H1 (cell line): ENCODE data around the gene CYTH1. TPM values are rescaled to one million over a fixed set of nuclear protein-coding genes. Genes with fewer than 3 reads are reported as not detected.

Source experiments
- CTCF ChIA-PET: fragments of 300-600 bp; sonication (Branson Sonifier 250); formaldehyde crosslinking; loops from one replicate; lab custom pipeline; 2021; ENCODE audit not compliant: partially characterized antibody; lab: Charles Lee
- POLR2A ChIA-PET: fragments of 300-600 bp; sonication (Branson Sonifier 250); formaldehyde crosslinking; loops from one replicate; lab custom pipeline; 2021; ENCODE audit warnings: inconsistent platforms; ENCODE audit not compliant: partially characterized antibody; lab: Charles Lee
- DNase-seq, 2 experiments: peaks; one replicate each; pipeline versions ENCODE4 v3.0.0 to v3.0.0-alpha.2; 2010 to 2022; ENCODE audit warnings: low spot score in 2 of 2, low read depth in 1 of 2, mixed read lengths in 1 of 2
- FAIRE-seq: peaks from 2 replicates; lab custom pipeline; 2011; peaks lifted over from hg19 to GRCh38; lab: Jason Lieb, UNC
- H2AFZ ChIP-seq: 2 replicates; pipeline ENCODE4 v1.8.1; 2012; ENCODE audit warnings: low read length, inconsistent platforms
- H2AK5ac ChIP-seq: 2 replicates; pipeline ENCODE4 v1.6.1; 2013; ENCODE audit warnings: low read depth, low read length
- H2BK120ac ChIP-seq: replicated peaks from 2 replicates; pipeline ENCODE3; 2013; ENCODE audit warnings: low read depth, low read length, inconsistent platforms
- H2BK12ac ChIP-seq: 2 replicates; pipeline ENCODE4 v1.6.1; 2013; ENCODE audit warnings: low read depth, low read length
- H2BK15ac ChIP-seq: 2 replicates; pipeline ENCODE4 v1.6.1; 2013; ENCODE audit warnings: low read length
- H2BK20ac ChIP-seq: 2 replicates; pipeline ENCODE4 v1.6.1; 2013; ENCODE audit warnings: low read length
- H2BK5ac ChIP-seq: 2 replicates; pipeline ENCODE4 v1.6.1; 2013; ENCODE audit warnings: low read depth, low read length
- H3K14ac ChIP-seq: 2 replicates; pipeline ENCODE4 v1.6.1; 2013; ENCODE audit warnings: inconsistent platforms; ENCODE audit not compliant: insufficient read length
- H3K18ac ChIP-seq: 2 replicates; pipeline ENCODE4 v1.6.1; 2013; ENCODE audit warnings: low read length; ENCODE audit errors: extremely low read depth
- H3K23ac ChIP-seq: 2 replicates; pipeline ENCODE4 v1.6.1; 2013; ENCODE audit warnings: inconsistent platforms; ENCODE audit not compliant: insufficient read length
- H3K23me2 ChIP-seq: 2 replicates; pipeline ENCODE4 v1.6.1; 2013; ENCODE audit warnings: low read depth, low read length
- H3K27ac ChIP-seq: 2 replicates; pipeline ENCODE4 v1.6.1; 2011; ENCODE audit warnings: low read depth, low read length, inconsistent platforms
- H3K27me3 ChIP-seq, 4 experiments: replicated peaks in 1 of 4; 1 replicate in 1 of 4; 2 replicates in 3 of 4; pipeline versions ENCODE4 v1.6.1 to v1.8.1; 2011 to 2013; ENCODE audit warnings: low read length in 3 of 4, mild to moderate bottlenecking in 3 of 4, inconsistent platforms in 2 of 4, mixed read lengths in 2 of 4, moderate library complexity in 1 of 4; ENCODE audit not compliant: control insufficient read depth in 3 of 4, insufficient read depth in 3 of 4; ENCODE audit errors: extremely low read depth in 1 of 4
- H3K36me3 ChIP-seq, 4 experiments: 2 replicates each; pipeline versions ENCODE4 v1.6.1 to v1.8.1; 2011 to 2013; ENCODE audit warnings: mild to moderate bottlenecking in 4 of 4, low read length in 3 of 4, moderate library complexity in 2 of 4, control low read depth in 1 of 4, inconsistent platforms in 1 of 4; ENCODE audit not compliant: insufficient read depth in 4 of 4, control insufficient read depth in 2 of 4
- H3K4ac ChIP-seq: replicated peaks from 2 replicates; pipeline ENCODE3; 2013; ENCODE audit warnings: low read length, low read depth, mixed read lengths, inconsistent platforms; ENCODE audit not compliant: insufficient read length
- H3K4me1 ChIP-seq, 4 experiments: replicated peaks in 1 of 4; 1 replicate in 1 of 4; 2 replicates in 3 of 4; pipeline versions ENCODE4 v1.6.1 to v1.8.1; 2011 to 2013; ENCODE audit warnings: low read length in 3 of 4, inconsistent platforms in 2 of 4, mixed read lengths in 1 of 4; ENCODE audit not compliant: insufficient read depth in 4 of 4, control insufficient read depth in 3 of 4
- H3K4me2 ChIP-seq, 2 experiments: 2 replicates each; pipeline versions ENCODE4 v1.6.1 to v1.8.1; 2011 to 2013; ENCODE audit warnings: low read depth in 2 of 2, low read length in 2 of 2, control low read depth in 1 of 2, inconsistent platforms in 1 of 2, mild to moderate bottlenecking in 1 of 2; ENCODE audit not compliant: insufficient read depth in 1 of 2
- H3K4me3 ChIP-seq, 4 experiments: fragments of 200-600, 300-600 bp in 1 of 4; sonication (generic), shearing (Covaris generic), sonication (Bioruptor Twin) in 1 of 4; 2 replicates each; pipeline versions ENCODE4 v1.5.1 to v1.8.1; 2011 to 2016; ENCODE audit warnings: low read length in 4 of 4, low read depth in 3 of 4, control low read depth in 2 of 4, inconsistent platforms in 2 of 4, mild to moderate bottlenecking in 2 of 4, mixed read lengths in 1 of 4, moderate library complexity in 1 of 4; ENCODE audit not compliant: insufficient read depth in 2 of 4; ENCODE audit errors: extremely low read depth in 1 of 4
- H3K56ac ChIP-seq: replicated peaks from 2 replicates; pipeline ENCODE3; 2013; ENCODE audit warnings: low read depth, mild to moderate bottlenecking, mixed read lengths, low read length, inconsistent platforms; ENCODE audit not compliant: insufficient read length
- H3K79me1 ChIP-seq: 2 replicates; pipeline ENCODE4 v1.6.1; 2013; ENCODE audit warnings: low read depth, low read length, control low read depth
- H3K79me2 ChIP-seq, 2 experiments: 2 replicates each; pipeline versions ENCODE4 v1.6.1 to v1.8.1; 2012 to 2013; ENCODE audit warnings: low read length in 2 of 2, mild to moderate bottlenecking in 2 of 2, inconsistent platforms in 1 of 2; ENCODE audit not compliant: insufficient read depth in 2 of 2, control insufficient read depth in 1 of 2
- H3K9ac ChIP-seq, 4 experiments: replicated peaks in 1 of 4; 1 replicate in 1 of 4; 2 replicates in 3 of 4; pipeline versions ENCODE4 v1.6.1 to v1.8.1; 2011 to 2013; ENCODE audit warnings: low read depth in 3 of 4, low read length in 3 of 4, control low read depth in 2 of 4, mild to moderate bottlenecking in 2 of 4, moderate library complexity in 2 of 4, inconsistent platforms in 1 of 4; ENCODE audit errors: extremely low read depth in 1 of 4
- H3K9me3 ChIP-seq, 2 experiments: 2 replicates each; pipeline versions ENCODE4 v1.6.1 to v1.8.1; 2012 to 2013; ENCODE audit warnings: mild to moderate bottlenecking in 2 of 2, moderate library complexity in 2 of 2, control low read depth in 1 of 2, inconsistent platforms in 1 of 2, low read depth in 1 of 2, low read length in 1 of 2, mixed read lengths in 1 of 2; ENCODE audit not compliant: insufficient read depth in 2 of 2
- H4K20me1 ChIP-seq, 2 experiments: replicated peaks in 1 of 2; 2 replicates each; pipeline versions ENCODE3 to v1.8.1; 2011 to 2013; ENCODE audit warnings: inconsistent platforms in 2 of 2, low read length in 2 of 2, mild to moderate bottlenecking in 1 of 2; ENCODE audit not compliant: insufficient read depth in 2 of 2, control insufficient read depth in 1 of 2
- H4K5ac ChIP-seq: 2 replicates; pipeline ENCODE4 v1.6.1; 2013; ENCODE audit warnings: low read length, low read depth, mixed read lengths, inconsistent platforms; ENCODE audit not compliant: insufficient read length
- H4K8ac ChIP-seq: 2 replicates; pipeline ENCODE4 v1.8.0; 2013; ENCODE audit warnings: mild to moderate bottlenecking, moderate library complexity, low read length, inconsistent platforms; ENCODE audit not compliant: insufficient read depth; ENCODE audit errors: extremely low read depth
- H4K91ac ChIP-seq: replicated peaks from 2 replicates; pipeline ENCODE3; 2013; ENCODE audit warnings: low read length, mixed read lengths, inconsistent platforms; ENCODE audit not compliant: insufficient read length
- BCL11A ChIP-seq, 2 experiments: IDR thresholded peaks; one replicate each; pipeline ENCODE4 v1.6.1; 2011; ENCODE audit warnings: low read depth in 2 of 2, low read length in 2 of 2, mild to moderate bottlenecking in 2 of 2
- BRCA1 ChIP-seq: IDR thresholded peaks from 2 replicates; pipeline ENCODE4 v1.6.1; 2012; ENCODE audit warnings: low read depth, low read length, improper control_type of control experiment
- EZH2 ChIP-seq: fragments of 200-600 bp; sonication (generic); IDR thresholded peaks from 2 replicates; pipeline ENCODE4 v1.7.1; 2012; ENCODE audit warnings: low read depth, mild to moderate bottlenecking, moderate library complexity, low read length, inconsistent platforms; ENCODE audit not compliant: severe bottlenecking
- FOSL1 ChIP-seq: IDR thresholded peaks from 2 replicates; pipeline ENCODE4 v1.6.1; 2011; ENCODE audit warnings: mild to moderate bottlenecking, low read depth, low read length, moderate library complexity; ENCODE audit not compliant: insufficient read depth
- GTF2F1 ChIP-seq: IDR thresholded peaks from 2 replicates; pipeline ENCODE4 v1.6.1; 2012; ENCODE audit warnings: low read depth, low read length, improper control_type of control experiment, borderline replicate concordance
- HDAC6 ChIP-seq: IDR thresholded peaks from one replicate; pipeline ENCODE4 v1.7.1; 2012; ENCODE audit warnings: low read depth, mild to moderate bottlenecking, inconsistent platforms, low read length, moderate library complexity
- NRF1 ChIP-seq: IDR thresholded peaks from 2 replicates; pipeline ENCODE4 v1.6.1; 2011; ENCODE audit warnings: mild to moderate bottlenecking, low read depth, low read length, improper control_type of control experiment
- PHF8 ChIP-seq: fragments of 200-600 bp; sonication (generic); conservative IDR thresholded peaks from 2 replicates; pipeline ENCODE4 v1.7.1; 2012; ENCODE audit warnings: low read depth, mild to moderate bottlenecking, inconsistent platforms, low read length, moderate library complexity
- POU5F1 ChIP-seq: IDR thresholded peaks from 2 replicates; pipeline ENCODE4 v1.6.1; 2011; ENCODE audit warnings: low read depth, mild to moderate bottlenecking, low read length, moderate library complexity
- RXRA ChIP-seq: IDR thresholded peaks from 2 replicates; pipeline ENCODE4 v1.6.1; 2011; ENCODE audit warnings: low read depth, mild to moderate bottlenecking, low read length, moderate library complexity; ENCODE audit not compliant: insufficient read depth
- SAP30 ChIP-seq: fragments of 300-600 bp; sonication (generic); IDR thresholded peaks from 2 replicates; pipeline ENCODE4 v1.7.1; 2012; ENCODE audit warnings: low read length, moderate library complexity, mild to moderate bottlenecking, inconsistent platforms; ENCODE audit not compliant: insufficient read depth, insufficient replicate concordance
- SIX5 ChIP-seq: IDR thresholded peaks from 2 replicates; pipeline ENCODE4 v1.6.1; 2011; ENCODE audit warnings: mild to moderate bottlenecking, low read depth, low read length
- TBP ChIP-seq: IDR thresholded peaks from 2 replicates; pipeline ENCODE4 v1.6.1; 2011; ENCODE audit warnings: low read depth, low read length, improper control_type of control experiment
- TCF12 ChIP-seq: IDR thresholded peaks from 2 replicates; pipeline ENCODE4 v1.6.1; 2011; ENCODE audit warnings: low read depth, mild to moderate bottlenecking, low read length
- YY1 ChIP-seq: IDR thresholded peaks from 2 replicates; pipeline ENCODE4 v1.6.1; 2011; ENCODE audit warnings: low read depth, mild to moderate bottlenecking, low read length
- WGBS, 2 experiments: shearing (Covaris generic) in 1 of 2; methylation state at CpG; one replicate each; pipeline versions ENCODE4 v1.1.6 to v1.1.7; 2013 to 2015; ENCODE audit warnings: low lambda C conversion rate in 2 of 2, mixed read lengths in 2 of 2, inconsistent platforms in 1 of 2, low coverage in 1 of 2, missing lambda C conversion rate in 1 of 2; ENCODE audit not compliant: insufficient replicate concordance in 2 of 2, insufficient coverage in 1 of 2, insufficient read length in 1 of 2; ENCODE audit errors: extremely low coverage in 1 of 2, missing lambda C conversion rate in 1 of 2; 5-methylcytosine and 5-hydroxymethylcytosine counted together
- polyA plus RNA-seq, 7 experiments: library from polyadenylated mRNA; depleted of rRNA in 3 of 7; stranded (reverse) in 5 of 7; unstranded in 2 of 7; fragments of >200 nt in 5 of 7; fragments of 200-250 nt in 2 of 7; gene quantifications; 1 replicate in 5 of 7; 2 replicates in 1 of 7; 4 replicates in 1 of 7; pipeline versions ENCODE4 v1.2.1 to v1.2.3, GENCODE V29; 2011 to 2013; ENCODE audit warnings: missing spikeins in 2 of 7, mixed read lengths in 2 of 7
- total RNA-seq: library from RNA; stranded (reverse); fragmentation: NEBNext Ultra II Directional; extraction: Animal tissue kit (Norgen Biotek cat#: 25700); gene quantifications from 2 replicates; pipeline ENCODE4 v1.2.1, GENCODE V29; 2021

The CYTH1 gene
- total and polyA plus RNA-seq, 2 of the 8 experiments (the other 6 are each of a cell fraction or from before 2014, with no cell fraction given) = 12.8 to 14.8 TPM

DNA sequence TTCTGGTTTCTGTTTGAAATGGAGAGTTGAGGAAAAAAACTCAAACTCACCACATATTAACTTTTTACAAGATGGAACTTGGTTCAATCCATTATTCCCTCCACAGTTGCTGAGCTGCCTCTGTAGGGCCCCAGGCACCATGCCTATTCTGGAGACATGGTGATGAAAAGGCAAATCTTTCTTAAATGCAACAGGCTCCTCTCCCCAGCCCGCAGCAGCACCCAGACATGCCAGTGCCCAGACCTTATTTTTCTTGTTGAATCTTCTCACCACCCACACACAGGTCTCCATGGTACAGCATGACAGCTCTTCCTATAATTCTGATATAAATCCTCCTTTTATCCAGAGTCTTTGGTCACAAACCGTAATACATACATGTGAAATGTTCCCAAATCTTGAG lies 7.6 kb downstream of the CYTH1 start:
- H2BK12ac ChIP-seq = no peak overlapping the region
- no peak overlapping the region for H3K4ac ChIP-seq
- H3K9me3 ChIP-seq = no peaks in the 10 kb centered on the region
- no peak overlapping the region for H4K8ac ChIP-seq
- H3K36me3 ChIP-seq = no peaks in the 10 kb centered on the region
- FAIRE-seq (no peak), DNase-seq (no peak)
- no peak overlapping the region for H2BK15ac ChIP-seq
- peaks cover 0 to 2% of the 10 kb centered on the region in 2 experiments for H4K20me1 ChIP-seq
- H3K27me3 ChIP-seq = no peaks in the 10 kb centered on the region
- no peak overlapping the region for H3K9ac ChIP-seq
- no peak overlapping the region for H3K4me3 ChIP-seq
- H3K4me1 ChIP-seq = peaks cover 0 to 3% (median 0%) of the 10 kb centered on the region in 4 experiments; a peak in 1 of 7 replicates
- no peak overlapping the region for H2BK120ac ChIP-seq
- H3K79me1 ChIP-seq = peaks cover 3% of the 10 kb centered on the region; the same call in 1 of the 2 replicates
- no peak overlapping the region for H3K4me2 ChIP-seq
- H2BK5ac ChIP-seq = no peak overlapping the region
- H2AK5ac ChIP-seq = no peak overlapping the region
- POLR2A ChIA-PET = no interaction called here
- CTCF ChIA-PET = interaction anchor here (1.7 kb wide), 1 partner anchor 91 kb away, joined by 3 read pairs; no protein-coding TSS in a partner anchor
- WGBS, 2 experiments = 89% methylated on average over 2 of the region's 2 CpGs; no CpG with 5 or more reads in 1 of the 2 experiments
- no peaks in the 10 kb centered on the region for H3K23me2 ChIP-seq
- no peak overlapping the region for H3K27ac ChIP-seq
- H3K14ac ChIP-seq = no peak overlapping the region
- no peak overlapping the region for H2BK20ac ChIP-seq
- H4K91ac ChIP-seq = no peak overlapping the region
- no peak overlapping the region for H3K56ac ChIP-seq
- H4K5ac ChIP-seq = no peak overlapping the region
- H3K18ac ChIP-seq = no peak overlapping the region
- H3K79me2 ChIP-seq = no peaks in the 10 kb centered on the region; a peak in 1 of 4 replicates
- no peak overlapping the region for H2AFZ ChIP-seq
- no peak overlapping the region for H3K23ac ChIP-seq
- no peak for TF ChIP-seq SAP30
- TF ChIP-seq YY1 = no peak
- TF ChIP-seq BCL11A (IDR thresholded peaks at IDR 0.05; ENCODE audit: low read depth in 2 of 2, low read length in 2 of 2) = no peak
- no peak for TF ChIP-seq TCF12
- TF ChIP-seq EZH2 = no peak
- no peak for TF ChIP-seq GTF2F1
- TF ChIP-seq PHF8 = no peak
- no peak for TF ChIP-seq BRCA1
- TF ChIP-seq SIX5 = no peak
- no peak for TF ChIP-seq HDAC6
- no peak for TF ChIP-seq TBP
- no peak for TF ChIP-seq RXRA
- no peak for TF ChIP-seq NRF1
- TF ChIP-seq FOSL1 = no peak
- TF ChIP-seq POU5F1 = no peak
